HG02623 (cell line): ENCODE data around the gene COPB1.

Experiments used
- ATAC-seq: cut with Tn5 transposase; IDR thresholded peaks from one replicate; pipeline ENCODE4 v1.9.1; 2021; ENCODE audit warnings: moderate library complexity; ENCODE audit not compliant: unreplicated experiment

Gene COPB1

DNA sequence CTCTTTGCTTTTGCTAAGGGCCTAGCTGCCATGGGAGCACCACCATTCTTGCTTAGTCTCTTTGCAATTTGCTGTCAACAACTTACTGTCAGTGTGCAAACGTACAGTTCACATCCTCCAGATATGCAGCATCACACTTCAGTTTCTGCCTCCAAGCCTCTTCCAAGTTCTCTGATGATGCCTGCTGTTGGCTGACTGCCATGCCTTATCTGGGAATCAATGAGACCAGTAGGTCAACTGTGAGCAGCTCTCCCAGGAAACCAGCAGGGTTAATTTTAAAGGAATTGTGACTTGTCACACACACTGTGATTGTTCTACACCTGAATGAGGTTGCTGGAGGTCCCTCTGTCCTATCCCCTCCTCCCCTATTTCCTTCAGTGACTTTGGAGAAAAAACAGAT is 56.0 kb downstream of the COPB1 start:
- ATAC-seq = no peak

GRCh38 chr11:14435717-14436512 is 63.7 kb downstream of the COPB1 start:
- no peak for ATAC-seq

- no peak for ATAC-seq
These were observed 74.0 kb downstream of the COPB1 start for GRCh38 chr11:14425621-14426020.

GRCh38 chr11:14424096-14424495 is 75.5 kb downstream of the COPB1 start:
- no peak for ATAC-seq

- no peak for ATAC-seq
These were observed 76.0 kb downstream of the COPB1 start for GRCh38 chr11:14423633-14424032.

GRCh38 chr11:14422814-14423182 is 76.8 kb downstream of the COPB1 start:
- no peak for ATAC-seq

GRCh38 chr11:14422052-14422813 is 77.4 kb downstream of the COPB1 start:
- no peak for ATAC-seq

GRCh38 chr11:14420223-14420622 is 79.4 kb downstream of the COPB1 start:
- ATAC-seq = no peak

DNA sequence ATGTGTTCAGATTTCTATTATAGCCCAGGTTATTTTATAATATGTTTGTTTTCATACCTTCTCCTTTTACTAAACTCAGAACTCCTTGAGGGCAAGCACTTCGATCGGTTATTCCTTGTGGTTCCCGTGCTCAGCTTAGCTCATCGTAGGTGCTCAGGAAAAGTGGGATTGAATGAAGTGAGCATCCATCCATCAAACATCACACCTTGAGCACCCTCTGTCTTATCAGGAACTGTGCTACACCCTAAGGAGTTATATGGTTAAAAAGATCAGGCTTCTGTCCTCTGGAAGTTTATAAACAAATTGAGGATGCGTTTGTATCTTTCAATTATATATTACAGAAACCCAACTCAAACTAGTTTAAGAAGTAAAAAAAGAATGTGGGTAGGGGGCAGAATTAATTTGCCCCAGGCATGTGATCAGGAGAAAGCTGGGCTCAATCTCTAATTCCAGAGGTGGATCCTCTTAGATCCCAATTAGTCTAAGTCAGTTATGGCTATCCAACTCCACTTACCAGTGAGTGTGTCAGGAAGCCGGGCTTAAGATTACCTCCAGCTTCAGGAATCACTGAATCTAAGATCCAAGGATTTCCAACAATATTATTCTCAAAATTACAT is 80.7 kb downstream of the COPB1 start:
- ATAC-seq = no peak

GRCh38 chr11:14417617-14418374 is 81.8 kb downstream of the COPB1 start:
- ATAC-seq = no peak

GRCh38 chr11:14417186-14417585 is 82.4 kb downstream of the COPB1 start:
- no peak for ATAC-seq

- ATAC-seq = peak; percentile 88
These were observed 84.8 kb downstream of the COPB1 start for GRCh38 chr11:14414470-14415461.

GRCh38 chr11:14413307-14414069 is 86.1 kb downstream of the COPB1 start:
- no peak for ATAC-seq

- ATAC-seq = no peak
These were observed 87.8 kb downstream of the COPB1 start for GRCh38 chr11:14411818-14412217.

DNA sequence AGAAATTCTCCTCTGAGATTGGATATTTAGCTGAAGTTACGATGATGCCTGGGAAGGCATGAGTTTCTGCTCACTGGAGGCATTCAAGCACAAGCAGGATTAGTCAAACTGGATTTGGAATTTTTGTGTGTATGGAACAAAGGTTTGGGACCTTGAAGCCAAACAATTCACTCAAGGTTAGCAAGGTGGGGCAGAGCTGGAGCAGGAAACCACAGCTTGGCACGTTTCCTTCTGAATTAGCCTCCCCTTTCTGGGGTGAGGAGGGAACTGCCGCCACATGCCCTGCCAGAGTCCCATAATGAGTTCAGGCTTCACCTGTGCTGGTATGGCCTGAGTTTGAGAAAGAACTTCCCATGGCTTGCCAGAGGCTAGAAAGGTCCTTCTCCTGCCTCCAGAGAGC is 89.7 kb downstream of the COPB1 start:
- ATAC-seq = no peak

DNA sequence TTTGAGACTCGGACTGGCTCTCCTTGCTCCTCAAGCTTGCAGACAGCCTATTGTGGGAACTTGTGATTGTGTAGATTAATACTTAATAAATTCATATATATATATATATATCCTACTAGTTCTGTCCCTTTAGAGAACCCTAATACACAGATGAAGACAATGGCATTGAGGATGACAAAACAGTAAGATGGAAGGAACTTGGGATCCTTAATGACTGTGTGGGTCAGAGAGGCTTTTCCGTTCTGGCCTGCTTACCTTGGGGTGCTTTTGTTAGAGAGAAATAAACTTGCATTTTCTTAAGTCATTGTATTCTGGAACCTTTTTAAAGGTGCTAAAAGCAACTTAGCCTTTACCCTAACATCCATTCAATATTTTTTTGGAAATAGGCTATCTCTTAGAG is 91.0 kb downstream of the COPB1 start:
- ATAC-seq = no peak
